HG03159 (cell line): ENCODE measurements around the gene LRMDA.
"Not testable (repeated sequence)": the region's sequence is repeated elsewhere in the genome, so short reads cannot be mapped to it uniquely, and the experiment has no call there.

Source experiments
- ATAC-seq: cut with Tn5 transposase; IDR thresholded peaks from one replicate; pipeline ENCODE4 v1.9.1; 2021; ENCODE audit warnings: mild to moderate bottlenecking, moderate library complexity; ENCODE audit not compliant: unreplicated experiment

Gene LRMDA

DNA sequence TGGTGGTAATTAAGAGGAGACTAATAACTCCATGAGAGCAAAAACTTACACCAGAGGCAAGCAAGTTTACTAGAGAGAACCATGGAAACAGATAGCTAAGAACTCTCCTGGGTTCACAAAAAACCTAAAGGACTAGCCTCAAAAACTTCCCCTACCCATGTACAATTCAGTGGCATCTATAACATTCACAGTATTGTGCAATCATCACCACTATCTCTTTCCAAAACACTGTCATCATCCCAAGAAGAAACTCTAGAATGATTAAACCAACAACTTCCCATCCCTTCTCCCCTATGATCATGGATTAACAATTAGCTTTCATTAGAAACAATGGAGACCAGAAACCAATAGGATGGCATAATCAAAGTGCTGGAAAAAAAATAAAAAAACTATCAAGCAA is 1038.3 kb downstream of the LRMDA start:
- no peak for ATAC-seq

GRCh38 chr10:76479103-76479790 is 1047.8 kb downstream of the LRMDA start:
- no peak for ATAC-seq

- ATAC-seq = no peak
Measured at GRCh38 chr10:76481178-76481577, 1049.8 kb downstream of the LRMDA start.

DNA sequence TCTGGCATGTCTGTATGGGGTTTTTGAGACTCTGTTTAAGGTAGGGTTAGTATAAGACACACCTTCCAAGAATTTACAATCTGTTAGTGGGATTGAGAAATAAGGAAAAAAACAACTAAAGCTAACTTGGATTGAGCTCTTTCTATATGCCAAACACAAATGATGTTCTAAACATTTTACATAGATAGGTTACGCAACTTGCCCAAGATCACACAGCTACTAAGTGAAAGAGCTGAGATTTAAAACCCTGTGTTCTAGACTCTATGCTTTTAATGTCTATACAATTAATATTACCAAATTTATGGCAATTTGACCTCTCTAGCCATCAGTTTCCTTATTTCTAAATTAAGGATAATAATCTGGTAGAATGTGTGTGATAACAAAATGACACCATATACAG is 1056.2 kb downstream of the LRMDA start:
- no peak for ATAC-seq

DNA sequence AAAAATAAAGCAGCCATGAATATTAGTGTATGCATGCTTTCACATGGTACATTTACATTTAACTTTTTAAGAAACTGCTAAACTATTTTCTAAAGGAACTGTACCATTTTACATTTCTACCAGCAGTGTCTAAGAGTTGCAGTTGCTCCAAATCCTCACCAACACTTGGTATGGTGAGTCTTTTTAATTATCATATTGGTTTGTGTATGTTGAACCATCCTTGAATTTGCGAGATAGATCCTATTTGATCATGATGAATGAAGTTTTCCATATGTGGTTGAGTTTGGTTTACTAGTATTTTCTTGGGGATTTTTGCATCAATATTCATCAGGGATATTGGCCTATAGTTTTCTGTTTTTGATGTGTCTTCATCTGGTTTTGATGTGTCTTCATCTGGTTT is 1057.2 kb downstream of the LRMDA start:
- ATAC-seq = no peak

GRCh38 chr10:76491216-76491615 is 1059.8 kb downstream of the LRMDA start:
- no peak for ATAC-seq

DNA sequence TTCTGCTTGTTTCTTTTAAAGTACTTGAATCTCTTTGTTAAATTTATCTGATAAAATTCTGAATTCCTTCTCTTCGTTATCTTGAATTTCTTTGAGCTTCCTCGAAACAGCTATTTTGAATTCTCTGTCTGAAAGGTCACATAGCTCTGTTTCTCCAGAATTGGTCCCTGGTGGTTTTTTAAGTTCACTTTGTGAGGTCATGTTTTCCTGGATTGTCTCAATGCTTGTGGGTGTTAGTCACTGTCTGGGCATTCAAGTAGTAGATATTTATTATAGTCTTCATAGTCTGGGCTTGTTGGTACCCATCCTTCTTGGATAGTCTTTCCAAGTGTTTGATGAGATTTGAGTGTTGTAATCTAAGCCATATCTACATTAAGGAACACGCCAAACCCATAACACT is 1060.6 kb downstream of the LRMDA start:
- ATAC-seq = no peak

DNA sequence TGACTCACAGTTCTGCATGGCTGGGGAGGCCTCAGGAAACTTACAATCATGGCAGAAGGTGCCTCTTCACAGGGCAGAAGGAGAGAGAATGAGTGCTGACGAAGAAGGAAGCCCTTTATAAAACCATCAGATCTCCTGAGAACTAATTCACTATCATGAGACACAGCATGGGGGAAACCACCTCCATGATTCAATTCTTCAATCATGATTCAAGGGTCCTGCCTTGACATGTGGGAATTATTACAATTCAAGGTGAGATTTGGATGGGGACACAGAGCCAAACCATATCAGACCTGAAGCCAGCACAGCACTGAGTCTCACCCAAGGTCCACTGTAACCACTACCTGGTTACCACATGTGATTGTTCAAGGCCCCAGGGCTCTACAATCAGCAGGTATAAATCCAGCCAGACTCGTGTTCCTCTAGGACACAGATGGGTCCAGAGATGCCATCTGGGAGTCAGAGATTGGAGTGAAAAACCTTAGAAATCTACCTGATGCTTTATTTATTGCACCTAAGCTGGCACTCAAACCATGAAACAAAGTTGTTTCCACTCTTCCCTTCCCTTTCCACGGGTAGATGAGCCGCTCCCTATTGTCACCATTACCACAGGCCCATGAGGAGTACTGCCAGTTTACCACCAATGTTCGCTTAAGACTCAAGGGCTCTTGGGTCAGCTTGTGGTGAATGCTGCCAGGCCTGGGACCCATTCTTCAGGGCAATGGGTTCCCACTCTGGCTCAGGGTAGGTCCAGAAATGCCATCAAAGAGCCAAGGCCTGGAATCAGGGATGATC is 1061.5 kb downstream of the LRMDA start:
- ATAC-seq = no peak

DNA sequence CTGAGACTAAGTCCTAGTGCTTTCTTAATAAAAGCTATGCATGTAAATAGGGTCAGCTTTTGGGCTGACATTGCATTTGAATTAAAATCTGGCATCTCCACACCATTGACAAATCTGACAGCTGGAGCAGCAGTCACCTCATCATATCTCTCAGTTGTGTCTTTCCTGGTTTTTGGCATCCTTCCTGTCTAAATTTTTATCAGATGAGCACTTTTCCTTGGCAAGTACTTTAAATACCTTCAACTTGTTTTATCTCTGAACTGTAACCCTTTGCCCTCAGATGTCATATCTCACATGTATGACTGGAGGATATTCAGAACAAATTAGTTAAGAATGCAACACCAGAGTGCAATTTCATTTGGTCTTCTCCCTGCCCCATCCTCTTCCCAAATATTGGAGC is 1066.2 kb downstream of the LRMDA start:
- ATAC-seq = no peak

DNA sequence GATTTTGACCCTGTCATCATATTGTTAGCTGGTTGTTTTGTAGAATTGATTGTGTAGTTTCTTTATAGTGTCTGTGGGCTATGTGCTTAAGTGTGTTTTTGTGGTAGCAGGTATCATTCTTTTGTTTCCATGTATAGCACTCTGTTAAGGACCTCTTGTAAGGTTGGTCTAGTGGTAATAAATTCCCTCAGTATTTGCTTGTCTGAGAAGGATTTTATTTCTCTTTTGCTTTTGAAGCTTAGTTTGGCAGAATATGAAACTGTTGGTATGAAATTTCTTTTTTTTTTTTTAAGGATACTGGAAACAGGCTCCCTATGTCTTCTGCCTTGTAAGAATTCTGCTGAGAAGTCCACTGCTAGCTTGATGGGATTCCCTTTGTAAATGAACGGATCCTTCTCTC is 1073.4 kb downstream of the LRMDA start:
- ATAC-seq = no peak

- no peak for ATAC-seq
Measured at GRCh38 chr10:76509446-76509845, 1078.0 kb downstream of the LRMDA start.

DNA sequence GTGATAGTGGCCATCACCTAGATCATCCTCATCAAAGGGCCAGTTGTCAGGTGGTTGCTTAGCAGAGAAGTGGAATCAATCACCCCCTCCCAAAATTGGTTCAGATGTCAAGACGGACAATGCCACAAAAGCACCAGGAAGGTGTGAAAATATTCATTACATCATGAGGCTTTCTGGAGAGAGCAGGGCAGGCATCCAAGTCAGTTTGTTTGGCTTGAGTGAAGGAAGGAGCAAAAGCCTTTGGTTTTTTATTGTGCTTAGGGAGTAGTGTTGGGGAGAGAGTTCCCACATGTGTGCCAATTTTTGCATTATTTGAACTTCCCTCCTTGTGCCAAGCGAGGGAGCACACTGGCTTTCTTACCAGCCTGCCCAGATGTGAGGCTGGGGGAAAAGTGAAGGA is 1082.9 kb downstream of the LRMDA start:
- no peak for ATAC-seq

GRCh38 chr10:76514869-76515268 is 1083.4 kb downstream of the LRMDA start:
- no peak for ATAC-seq

DNA sequence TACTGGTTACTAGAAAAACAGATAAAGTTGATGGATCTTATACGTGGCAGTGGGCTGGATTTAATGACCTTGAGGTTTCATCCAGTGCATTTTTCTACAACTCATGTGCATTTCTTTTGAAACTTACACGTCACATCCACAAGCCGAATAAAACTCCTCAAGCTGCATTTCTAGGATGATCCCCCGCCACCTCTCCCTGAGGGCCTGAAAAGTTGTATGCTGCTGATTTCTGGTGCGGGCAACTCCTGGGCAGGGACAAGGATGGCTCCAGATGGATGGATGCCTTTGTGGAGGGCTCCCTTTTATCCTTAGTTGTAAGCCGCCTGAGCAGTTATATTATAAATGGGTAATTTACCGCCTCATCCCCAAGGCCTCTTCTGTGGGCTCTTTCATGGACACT is 1091.1 kb downstream of the LRMDA start:
- no peak for ATAC-seq

- ATAC-seq = no peak
Measured at GRCh38 chr10:76523246-76523645, 1091.8 kb downstream of the LRMDA start.

- ATAC-seq = no peak
Measured at GRCh38 chr10:76523791-76524351, 1092.4 kb downstream of the LRMDA start.

- ATAC-seq = not testable (repeated sequence)
Measured at GRCh38 chr10:76526833-76527232, 1095.4 kb downstream of the LRMDA start.

- no peak for ATAC-seq
Measured at GRCh38 chr10:76540331-76540730, 1108.9 kb downstream of the LRMDA start.

DNA sequence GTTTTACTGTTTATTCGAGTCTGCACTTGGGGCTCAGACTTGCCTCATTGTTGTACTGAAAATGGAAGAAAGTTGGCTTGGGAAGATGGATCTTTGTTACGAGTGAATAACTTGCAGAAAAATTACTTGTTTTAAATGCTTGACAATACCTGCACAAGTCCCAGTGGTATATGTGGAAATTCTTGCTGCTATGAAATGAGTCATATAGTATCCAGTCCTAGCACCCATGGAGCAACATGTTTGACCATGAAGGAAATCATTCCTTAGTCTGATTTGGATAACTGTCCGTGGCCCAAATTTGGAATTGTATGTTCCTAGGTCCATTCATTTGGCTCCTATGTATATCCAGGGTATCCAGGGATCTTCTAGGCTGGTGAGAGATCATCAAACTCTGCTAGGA is 1109.4 kb downstream of the LRMDA start:
- ATAC-seq = no peak

DNA sequence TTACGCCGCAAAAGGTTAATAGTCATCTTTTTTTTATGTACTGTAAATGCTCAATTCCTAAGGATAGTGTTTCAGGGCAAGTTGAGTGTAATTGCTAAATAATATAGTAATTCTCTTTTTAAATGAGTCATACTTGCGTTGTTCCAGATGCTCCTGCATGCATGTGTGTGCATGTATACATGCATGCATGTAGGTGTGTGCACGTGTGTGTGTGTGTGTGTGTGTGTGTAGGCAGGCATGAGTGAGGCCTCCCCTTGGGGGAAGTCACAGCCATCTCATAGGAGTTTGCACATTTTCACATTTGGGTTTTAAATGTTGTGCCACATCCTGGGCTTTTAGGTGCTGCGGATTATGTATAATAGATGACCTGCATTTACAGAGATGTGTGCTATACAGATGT is 1110.4 kb downstream of the LRMDA start:
- ATAC-seq = no peak

DNA sequence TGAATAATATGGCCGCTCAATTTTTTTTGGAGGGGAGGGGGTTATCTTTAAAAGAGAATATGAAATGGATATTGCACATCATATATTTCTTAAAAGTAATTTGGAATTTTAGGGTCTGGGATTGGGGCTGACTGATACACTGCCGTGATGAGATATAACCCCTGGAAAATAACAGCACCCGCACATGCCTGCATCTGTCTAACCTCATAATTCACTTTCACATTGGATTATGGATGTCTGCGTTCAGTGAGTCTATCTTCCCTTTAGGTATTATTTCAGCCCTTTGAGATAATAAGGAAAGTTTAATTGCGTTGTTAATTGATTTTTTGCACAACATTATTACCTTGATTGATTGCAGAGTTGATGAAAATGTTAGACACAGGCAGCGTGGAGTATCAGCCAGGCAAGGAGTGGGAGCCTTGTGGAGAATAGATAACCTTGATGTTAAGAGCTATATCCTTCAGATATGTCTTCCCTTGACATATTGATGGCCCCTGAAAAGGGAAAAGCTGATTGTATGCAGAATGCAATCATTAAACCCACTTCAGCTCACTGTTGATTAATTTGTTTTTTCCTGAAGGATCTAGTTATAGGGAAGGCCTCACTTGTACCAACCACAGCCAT is 1111.0 kb downstream of the LRMDA start:
- ATAC-seq = no peak

- ATAC-seq = no peak
Measured at GRCh38 chr10:76543655-76544054, 1112.2 kb downstream of the LRMDA start.
